B cell (primary cell): ENCODE measurements around the gene KCNJ10. TPM values are rescaled to one million over a fixed set of nuclear protein-coding genes. Genes with fewer than 3 reads are reported as not detected.
A peak's percentile ranks its signal among the peaks of the same experiment; 100 is the strongest.

Experiments
- ATAC-seq: fragments of 200-7000 bp; cut with Tn5 transposase; one replicate; pipeline ENCODE4 v1.10.0; 2021; ENCODE audit warnings: low read depth, mild to moderate bottlenecking, moderate number of reproducible peaks, moderate library complexity
- CTCF ChIA-PET: fragments of 350-600 bp; sonication (Branson Sonifier 250); formaldehyde crosslinking; loops from one replicate; lab custom pipeline; 2021; ENCODE audit warnings: antibody characterized with exemption, inconsistent platforms; lab: Charles Lee
- POLR2A ChIA-PET: fragments of 350-600 bp; sonication (Branson Sonifier 250); formaldehyde crosslinking; loops from one replicate; lab custom pipeline; 2021; ENCODE audit warnings: antibody characterized with exemption; lab: Charles Lee
- DNase-seq: peaks from one replicate; pipeline ENCODE4 v3.0.0; 2013
- H2AFZ ChIP-seq: 2 replicates; pipeline ENCODE4 v1.6.1; 2012; ENCODE audit warnings: mild to moderate bottlenecking, low read depth, low read length; ENCODE audit not compliant: insufficient read depth, poor library complexity, severe bottlenecking
- H3K27ac ChIP-seq, 2 donors: 1 replicate in 1 of 2; 2 replicates in 1 of 2; pipeline ENCODE4 v1.5.1; 2012 to 2013; ENCODE audit warnings: low read length in 2 of 2, mild to moderate bottlenecking in 2 of 2, moderate library complexity in 1 of 2
- H3K27me3 ChIP-seq, 4 experiments: fragments of 200-600 bp in 1 of 4; sonication (generic) in 1 of 4; replicated peaks in 1 of 4; 1 replicate in 2 of 4; 2 replicates in 2 of 4; pipeline versions ENCODE4 v1.6.1 to v1.7.0; 2013 to 2016; ENCODE audit warnings: low read length in 3 of 4, mild to moderate bottlenecking in 2 of 4, mixed read lengths in 1 of 4, moderate library complexity in 1 of 4; ENCODE audit not compliant: insufficient read depth in 4 of 4, control insufficient read depth in 3 of 4; ENCODE audit errors: control extremely low read depth in 1 of 4
- H3K36me3 ChIP-seq, 2 experiments: replicated peaks in 1 of 2; 1 replicate in 1 of 2; 2 replicates in 1 of 2; pipeline versions ENCODE4 v1.6.1 to v1.7.1; 2013; ENCODE audit warnings: low read length in 1 of 2; ENCODE audit not compliant: insufficient read depth in 2 of 2, control insufficient read depth in 1 of 2; ENCODE audit errors: control extremely low read depth in 1 of 2, extremely low read depth in 1 of 2
- H3K4me1 ChIP-seq, 2 donors: fragments of 200-600 bp in 1 of 2; sonication (generic) in 1 of 2; 1 replicate in 1 of 2; 2 replicates in 1 of 2; pipeline versions ENCODE4 v1.5.1 to v1.6.1; 2013 to 2017; ENCODE audit warnings: low read length in 2 of 2; ENCODE audit not compliant: control insufficient read depth in 2 of 2, insufficient read depth in 2 of 2
- H3K4me2 ChIP-seq: replicated peaks from 2 replicates; pipeline ENCODE3; 2012; ENCODE audit warnings: mild to moderate bottlenecking, low read depth, low read length; ENCODE audit not compliant: poor library complexity, severe bottlenecking
- H3K4me3 ChIP-seq, 5 experiments: fragments of 200-600 bp in 1 of 5; sonication (generic) in 1 of 5; 1 replicate in 3 of 5; 2 replicates in 2 of 5; pipeline versions ENCODE4 v1.5.1 to v1.7.0; 2011 to 2016; ENCODE audit warnings: low read length in 4 of 5, mild to moderate bottlenecking in 4 of 5, low read depth in 2 of 5, control low read depth in 1 of 5, moderate library complexity in 1 of 5; ENCODE audit not compliant: insufficient read depth in 1 of 5; ENCODE audit errors: control extremely low read depth in 1 of 5, extremely low read depth in 1 of 5
- H3K79me2 ChIP-seq: fragments of 200-600 bp; sonication (generic); one replicate; pipeline ENCODE4 v1.6.0; 2016; ENCODE audit warnings: low read length; ENCODE audit not compliant: control insufficient read depth, insufficient read depth
- H3K9ac ChIP-seq: fragments of 200-600 bp; sonication (generic); 2 replicates; pipeline ENCODE4 v1.6.1; 2017; ENCODE audit warnings: mild to moderate bottlenecking, low read length, moderate library complexity
- H3K9me3 ChIP-seq, 3 donors: one replicate each; pipeline versions ENCODE4 v1.6.1 to v1.7.1; 2013; ENCODE audit warnings: low read length in 2 of 3; ENCODE audit not compliant: control insufficient read depth in 2 of 3, insufficient read depth in 1 of 3; ENCODE audit errors: control extremely low read depth in 1 of 3
- H4K20me1 ChIP-seq: 2 replicates; pipeline ENCODE4 v1.6.0; 2012; ENCODE audit warnings: mild to moderate bottlenecking, low read length; ENCODE audit not compliant: insufficient read depth, control insufficient read depth, poor library complexity, severe bottlenecking
- H3K27ac Mint-ChIP-seq: one replicate; pipeline ENCODE4 v1.8.0; 2021; ENCODE audit warnings: mixed read lengths
- H3K27me3 Mint-ChIP-seq: one replicate; pipeline ENCODE4 v1.8.0; 2021; ENCODE audit warnings: mixed read lengths
- H3K4me1 Mint-ChIP-seq: one replicate; pipeline ENCODE4 v1.8.0; 2021; ENCODE audit warnings: mixed read lengths
- H3K4me3 Mint-ChIP-seq: one replicate; pipeline ENCODE4 v1.8.0; 2021; ENCODE audit warnings: mixed read lengths
- H3K9me3 Mint-ChIP-seq: one replicate; pipeline ENCODE4 v1.8.0; 2022; ENCODE audit warnings: mixed read lengths; ENCODE audit not compliant: insufficient read depth
- EZH2 ChIP-seq: IDR thresholded peaks from 2 replicates; pipeline ENCODE4 v1.6.1; 2012; ENCODE audit warnings: borderline replicate concordance, low read depth, mild to moderate bottlenecking, moderate library complexity, low read length; ENCODE audit not compliant: insufficient read depth, poor library complexity, severe bottlenecking
- WGBS: methylation state at CpG from one replicate; pipeline ENCODE4 v1.1.5; 2013; ENCODE audit warnings: missing lambda C conversion rate; ENCODE audit not compliant: insufficient coverage; 5-methylcytosine and 5-hydroxymethylcytosine counted together
- intact Hi-C: fragments of 100-400 bp; cut with micrococcal nuclease; formaldehyde crosslinking; loops from one replicate; pipeline ENCODE4 v1.10.0; 2022
- polyA plus RNA-seq: library from polyadenylated mRNA; depleted of rRNA; stranded (reverse); fragments of >200 nt; gene quantifications from 2 replicates; pipeline ENCODE4 v1.2.3, GENCODE V29; 2012
- total RNA-seq, 2 donors: library from RNA; stranded (reverse); fragments of 120-200 nt in 1 of 2; gene quantifications; 1 replicate in 1 of 2; 2 replicates in 1 of 2; pipeline versions ENCODE4 v1.2.3 to v1.2.4, GENCODE V29; 2013 to 2022
- TF ChIP-seq, protein P1 (sequence below): fragments of 200-600 bp; IDR thresholded peaks from one replicate; pipeline ENCODE4 v1.8.0; 2022; ENCODE audit warnings: antibody characterized with exemption, mild to moderate bottlenecking

The KCNJ10 gene
- total and polyA plus RNA-seq, 2 donors (not counting 1 experiment from before 2014, with no cell fraction given): not detected

DNA sequence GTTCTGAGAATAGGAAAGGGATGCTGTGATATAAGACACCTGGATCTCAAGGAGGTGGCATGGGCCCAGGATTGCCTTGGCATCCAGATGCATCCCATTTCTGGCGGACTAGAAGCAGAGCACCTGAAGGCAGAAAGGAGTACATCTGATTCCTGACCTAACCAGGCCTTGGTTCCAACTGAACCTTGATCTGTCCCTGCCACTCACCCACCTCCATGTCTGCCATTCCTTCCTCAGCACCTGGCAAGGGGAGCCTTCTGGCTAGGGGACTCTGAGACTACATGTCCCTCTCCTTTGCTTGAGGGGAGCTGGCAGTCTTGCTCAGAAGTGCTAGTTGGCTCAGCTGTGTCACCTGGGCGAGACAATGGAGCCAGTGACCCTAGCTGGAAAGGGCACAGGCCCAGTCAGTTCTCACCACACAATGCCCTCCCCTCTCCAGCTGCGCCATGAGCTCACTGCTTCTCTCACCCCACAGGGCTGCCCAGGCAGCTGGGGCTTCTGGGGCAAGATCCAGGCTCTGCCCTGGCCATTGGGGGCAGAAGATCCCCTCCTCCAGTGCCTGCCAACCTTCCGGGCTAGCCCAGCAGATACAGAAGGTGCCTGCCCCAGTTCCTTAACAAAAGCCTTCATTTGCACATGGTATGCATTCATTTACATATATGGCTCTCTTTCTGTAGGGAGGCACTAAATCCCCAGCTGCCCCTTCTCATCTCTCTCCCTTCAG lies 25.6 kb upstream of the KCNJ10 start:
- no peak overlapping the region for H3K4me2 ChIP-seq
- peaks cover 36% of the 10 kb centered on the region for H3K79me2 ChIP-seq
- H3K27me3 ChIP-seq: no peaks in the 10 kb centered on the region
- CTCF ChIA-PET: interaction anchor here (0.7 to 6.5 kb wide), 7 partner anchors 10 to 1196 kb away, joined by 3 to 60 read pairs (median 4); no protein-coding TSS in a partner anchor
- H3K27ac ChIP-seq: no peak overlapping the region
- H3K9ac ChIP-seq: no peak overlapping the region
- H3K36me3 ChIP-seq: peaks cover 3 to 50% of the 10 kb centered on the region in 2 experiments
- H3K9me3 ChIP-seq: no peaks in the 10 kb centered on the region
- H3K4me1 ChIP-seq: peaks cover 27 to 33% of the 10 kb centered on the region in 2 donors
- WGBS: 98% methylated on average over 4 of the region's 4 CpGs
- TF ChIP-seq, protein P1, sequence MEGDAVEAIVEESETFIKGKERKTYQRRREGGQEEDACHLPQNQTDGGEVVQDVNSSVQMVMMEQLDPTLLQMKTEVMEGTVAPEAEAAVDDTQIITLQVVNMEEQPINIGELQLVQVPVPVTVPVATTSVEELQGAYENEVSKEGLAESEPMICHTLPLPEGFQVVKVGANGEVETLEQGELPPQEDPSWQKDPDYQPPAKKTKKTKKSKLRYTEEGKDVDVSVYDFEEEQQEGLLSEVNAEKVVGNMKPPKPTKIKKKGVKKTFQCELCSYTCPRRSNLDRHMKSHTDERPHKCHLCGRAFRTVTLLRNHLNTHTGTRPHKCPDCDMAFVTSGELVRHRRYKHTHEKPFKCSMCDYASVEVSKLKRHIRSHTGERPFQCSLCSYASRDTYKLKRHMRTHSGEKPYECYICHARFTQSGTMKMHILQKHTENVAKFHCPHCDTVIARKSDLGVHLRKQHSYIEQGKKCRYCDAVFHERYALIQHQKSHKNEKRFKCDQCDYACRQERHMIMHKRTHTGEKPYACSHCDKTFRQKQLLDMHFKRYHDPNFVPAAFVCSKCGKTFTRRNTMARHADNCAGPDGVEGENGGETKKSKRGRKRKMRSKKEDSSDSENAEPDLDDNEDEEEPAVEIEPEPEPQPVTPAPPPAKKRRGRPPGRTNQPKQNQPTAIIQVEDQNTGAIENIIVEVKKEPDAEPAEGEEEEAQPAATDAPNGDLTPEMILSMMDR: no peak
- TF ChIP-seq EZH2: no peak
- peaks cover 34% of the 10 kb centered on the region for H3K4me1 Mint-ChIP-seq
- POLR2A ChIA-PET: no interaction called here
- H3K27me3 Mint-ChIP-seq: no peaks in the 10 kb centered on the region
- ATAC-seq (no peak), DNase-seq (no peak)
- H3K27ac Mint-ChIP-seq: peak overlapping the region; percentile 79
- intact Hi-C loops: loop anchor here (5.0 to 10.0 kb wide), 2 partner anchors 173 to 1299 kb away; no protein-coding TSS in a partner anchor
- peaks cover 69% of the 10 kb centered on the region for H4K20me1 ChIP-seq
- H2AFZ ChIP-seq: no peak overlapping the region
- no peak overlapping the region for H3K4me3 ChIP-seq
- H3K9me3 Mint-ChIP-seq: no peaks in the 10 kb centered on the region
- H3K4me3 Mint-ChIP-seq: peak overlapping the region; percentile 62

DNA sequence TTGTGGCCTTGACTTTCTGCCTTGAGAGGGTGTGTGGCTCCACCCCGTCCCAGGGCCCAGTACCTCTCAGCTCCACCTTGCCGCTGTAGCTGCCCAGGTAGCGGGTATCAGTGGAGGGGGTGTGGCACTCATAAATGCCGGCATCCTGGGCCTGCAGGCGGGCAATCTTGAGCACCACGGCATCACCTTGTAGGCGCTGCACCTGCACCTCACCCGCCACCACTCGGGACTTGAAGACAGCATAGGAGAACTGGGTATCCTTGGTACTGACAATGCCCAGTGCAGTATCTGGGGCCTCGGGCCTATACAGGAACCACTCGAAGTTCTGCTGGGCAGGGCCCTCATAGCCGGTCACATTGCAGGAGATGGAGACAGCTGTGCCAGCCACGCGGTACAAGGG lies 24.8 kb upstream of the KCNJ10 start:
- H3K4me2 ChIP-seq: no peak overlapping the region
- no peak overlapping the region for H3K9ac ChIP-seq
- CTCF ChIA-PET: interaction anchor here (0.7 to 6.5 kb wide), 3 partner anchors 9 to 1196 kb away, joined by 3 to 60 read pairs (median 7); no protein-coding TSS in a partner anchor
- intact Hi-C loops: loop anchor here (5.0 to 10.0 kb wide), 2 partner anchors 173 to 1300 kb away; no protein-coding TSS in a partner anchor
- POLR2A ChIA-PET: no interaction called here
- H3K79me2 ChIP-seq: peaks cover 36% of the 10 kb centered on the region
- H3K27me3 ChIP-seq: no peaks in the 10 kb centered on the region
- Mint-ChIP-seq H3K27ac (no peak overlapping the region), H3K4me3 (no peak overlapping the region), H3K27me3 (no peaks in the 10 kb centered on the region), H3K4me1 (peaks cover 31% of the 10 kb centered on the region), H3K9me3 (no peaks in the 10 kb centered on the region)
- no peak for TF ChIP-seq EZH2
- TF ChIP-seq, protein P1: no peak
- H3K4me1 ChIP-seq: peaks cover 25 to 32% of the 10 kb centered on the region in 2 donors
- DNase-seq: no peak
- no peak for ATAC-seq
- no peak overlapping the region for H3K4me3 ChIP-seq
- H3K27ac ChIP-seq: no peak overlapping the region
- H3K36me3 ChIP-seq: peaks cover 3 to 56% of the 10 kb centered on the region in 2 experiments
- H3K9me3 ChIP-seq: no peaks in the 10 kb centered on the region
- WGBS: 98% methylated on average over 12 of the region's 14 CpGs
- H4K20me1 ChIP-seq: peaks cover 69% of the 10 kb centered on the region
- no peak overlapping the region for H2AFZ ChIP-seq
